HTERT RPE-1 (cell line): ENCODE results near the gene P2RY12.

Experiments
- in situ Hi-C: fragments of 300-500 bp; cut with MboI; formaldehyde crosslinking; loops from 4 replicates; pipeline ENCODE4 v1.14.3; 2020; ENCODE audit warnings: low sequenced_read_pairs

P2RY12 gene

GRCh38 chr3:151384741-151385174 is at the start of gene P2RY12:
TSS of gene P2RY12 (minus strand) at chr3:151384753. CDS start at chr3:151338845, 45,908 bp downstream.
- in situ Hi-C loops = no loop called here

DNA sequence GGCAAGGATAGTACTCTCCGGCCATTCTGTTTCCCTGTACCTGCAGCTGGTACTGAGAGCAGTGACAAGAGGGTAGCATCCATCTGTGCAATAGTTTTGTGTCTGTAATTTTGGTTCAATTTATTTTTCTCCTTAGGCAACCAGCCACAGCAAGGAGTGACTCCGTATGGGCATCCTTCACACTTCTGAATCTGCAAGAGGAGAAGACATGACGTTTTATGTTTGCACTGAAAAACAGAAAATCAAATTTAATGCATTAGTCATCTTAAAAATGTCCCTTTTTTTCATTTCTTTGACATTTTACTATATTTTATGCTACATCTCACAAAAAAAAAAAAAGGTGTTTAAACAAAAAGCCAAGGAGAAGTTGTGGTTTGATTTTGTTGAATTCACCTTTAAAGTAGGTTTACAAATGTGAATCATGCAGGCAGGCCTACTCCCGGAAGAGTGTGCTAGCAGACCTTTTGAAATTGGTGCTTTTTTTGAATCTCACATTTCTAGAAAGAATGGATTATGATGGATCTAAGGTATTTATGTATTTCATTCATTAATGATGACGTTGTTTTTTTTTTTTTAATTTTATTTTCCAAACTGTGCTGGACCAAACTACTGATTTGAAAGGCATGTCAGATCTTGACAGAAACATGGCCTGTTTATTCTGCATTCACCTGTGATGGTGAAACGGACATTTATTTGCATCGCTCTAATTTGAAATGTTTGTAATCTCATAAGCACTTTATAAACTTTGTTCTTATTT is 48.2 kb upstream of the P2RY12 start:
- in situ Hi-C loops = no loop called here

GRCh38 chr3:151431940-151432339 is 47.4 kb upstream of the P2RY12 start:
- in situ Hi-C loops = no loop called here

DNA sequence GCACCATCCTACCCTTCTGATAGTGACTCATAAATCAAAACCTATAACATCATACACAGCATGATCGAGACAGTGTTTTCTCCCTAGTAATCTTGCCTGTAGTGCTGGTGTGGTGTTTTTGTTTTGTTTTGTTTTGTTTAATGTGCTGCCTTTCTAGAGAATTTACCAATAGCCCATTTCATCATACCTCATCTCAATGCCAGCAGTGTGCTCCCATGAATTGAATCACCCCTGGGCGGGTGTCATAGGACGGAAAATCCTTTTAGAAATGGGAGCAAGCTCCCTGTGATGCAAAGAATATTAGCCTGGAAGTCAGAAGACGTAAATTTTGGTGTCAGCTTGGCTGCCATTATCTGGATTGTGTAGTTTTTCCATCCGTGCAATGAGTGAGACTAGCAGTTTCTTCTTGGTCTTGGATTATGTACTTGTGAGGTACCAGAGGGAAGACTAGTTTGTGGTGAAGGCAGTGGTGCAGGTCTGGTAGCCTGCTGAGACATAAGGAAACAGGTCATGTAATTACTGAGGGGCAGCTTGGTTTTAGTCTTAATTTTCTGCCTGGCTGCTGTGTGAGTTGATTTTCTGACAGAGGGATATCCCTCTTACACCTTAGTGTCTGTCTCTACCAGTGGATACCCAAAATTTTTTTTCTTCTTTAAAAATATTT is 46.4 kb upstream of the P2RY12 start:
- in situ Hi-C loops = no loop called here

DNA sequence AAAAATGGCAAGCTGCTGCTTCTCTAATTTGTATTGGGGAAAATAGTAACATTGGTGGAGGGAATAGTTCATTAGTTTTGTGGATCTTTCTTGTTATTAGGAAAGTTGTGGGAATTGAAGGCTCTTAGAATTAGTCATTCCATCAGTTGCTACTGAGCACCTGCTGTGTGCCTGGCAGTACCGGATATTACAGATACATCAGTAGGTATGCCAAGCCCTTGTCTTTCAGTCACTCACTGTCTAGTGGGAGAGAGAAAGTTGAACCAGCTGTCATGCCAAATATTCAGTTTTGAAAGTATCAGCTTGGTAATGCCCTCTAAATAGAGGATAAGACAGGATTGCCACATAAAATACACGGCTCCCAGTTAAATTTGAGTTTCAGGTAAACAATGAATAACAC is 43.8 kb upstream of the P2RY12 start:
- in situ Hi-C loops = no loop called here

- in situ Hi-C loops = no loop called here
Observed at GRCh38 chr3:151426341-151426657, 41.7 kb upstream of the P2RY12 start.

DNA sequence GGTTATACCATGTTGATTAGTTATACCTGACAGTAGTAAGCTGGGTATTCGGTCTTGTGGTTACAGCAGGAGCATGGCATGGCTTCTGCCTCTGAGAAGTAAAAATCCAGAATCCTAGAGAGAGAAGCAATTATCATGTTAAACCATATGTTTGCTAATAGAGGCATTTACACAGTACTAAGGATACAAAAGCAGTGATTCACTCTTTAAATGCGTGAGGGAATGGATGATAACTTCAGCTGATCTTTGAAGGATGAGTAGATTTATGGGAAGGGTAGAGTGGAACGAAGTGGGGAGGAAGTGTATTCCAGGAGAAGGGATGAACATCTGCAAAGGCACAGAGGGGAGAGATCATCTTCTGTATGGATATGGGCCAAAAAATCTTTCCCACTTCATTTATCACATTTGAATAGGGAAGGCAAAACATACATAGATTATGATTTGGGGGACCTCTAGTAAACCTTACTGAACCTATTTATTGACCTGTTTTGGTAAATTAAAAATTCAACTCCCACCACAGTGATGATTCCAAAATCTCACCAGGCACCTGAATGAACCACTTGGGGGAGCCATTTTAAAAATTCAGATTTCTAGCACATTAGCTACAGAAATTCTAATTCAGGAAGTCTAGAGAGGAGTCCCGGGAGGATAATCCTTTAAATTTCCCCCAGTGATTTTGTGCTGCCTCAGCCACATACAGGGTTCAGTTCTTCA is 41.2 kb upstream of the P2RY12 start:
- in situ Hi-C loops = no loop called here

- in situ Hi-C loops = no loop called here
Observed at GRCh38 chr3:151423091-151423490, 38.5 kb upstream of the P2RY12 start.

DNA sequence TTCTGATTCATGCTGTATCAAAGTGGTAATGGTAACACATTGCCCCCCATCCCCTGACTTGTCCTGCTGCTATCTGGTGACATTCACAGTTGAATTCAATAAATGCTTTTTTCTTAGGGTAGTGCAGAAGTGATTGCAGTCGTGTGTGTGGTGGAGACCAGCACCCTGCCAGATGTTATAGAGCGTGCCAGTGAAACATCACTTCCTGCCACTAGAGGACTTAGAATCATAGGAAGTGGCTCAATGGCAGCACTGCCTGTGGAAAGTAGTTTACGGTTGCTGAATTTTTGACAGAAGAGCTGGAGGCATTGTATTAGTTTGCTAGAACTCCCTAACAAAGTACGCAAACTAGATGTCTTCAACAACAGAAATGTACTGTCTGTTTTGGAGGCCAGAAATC is 37.4 kb upstream of the P2RY12 start:
- in situ Hi-C loops = no loop called here

GRCh38 chr3:151419806-151420205 is 35.3 kb upstream of the P2RY12 start:
- in situ Hi-C loops = no loop called here

DNA sequence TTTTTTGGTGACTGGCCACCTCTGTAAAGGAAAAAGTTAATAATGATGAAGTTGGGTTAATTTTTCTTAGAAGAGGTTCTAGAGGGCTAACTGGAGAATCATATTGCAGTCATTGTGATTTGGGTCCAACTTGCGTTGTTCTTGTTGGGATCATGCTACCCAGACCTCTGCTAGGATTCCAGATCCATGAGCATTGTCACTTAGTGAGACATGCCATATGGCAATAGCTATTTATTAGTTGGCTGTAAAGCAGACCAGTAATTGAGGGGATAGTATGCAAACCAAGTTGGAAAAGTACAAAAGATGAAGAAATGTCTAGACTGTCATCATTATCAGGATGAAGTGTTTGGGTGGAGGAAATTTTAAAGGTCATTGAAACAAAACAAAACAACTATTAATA is 30.7 kb upstream of the P2RY12 start:
- in situ Hi-C loops = no loop called here

DNA sequence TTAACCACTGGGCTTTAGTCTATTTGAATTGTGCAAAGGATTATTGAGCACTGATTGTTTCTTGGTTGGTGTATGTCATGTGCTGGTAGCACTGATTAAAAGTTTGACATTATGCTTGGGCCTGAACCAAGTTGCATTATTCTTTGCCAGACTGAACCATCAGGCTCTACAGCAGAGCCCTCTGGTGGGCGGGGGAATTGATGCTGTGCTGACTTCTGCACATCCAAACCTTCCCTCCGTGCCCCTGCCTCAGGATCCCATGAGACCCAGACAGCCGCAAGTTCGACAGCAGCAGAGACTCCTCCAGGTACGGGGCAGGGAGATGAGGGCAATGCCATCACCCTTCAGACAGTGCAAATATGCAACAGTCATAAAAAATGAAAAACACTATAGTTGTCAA is 28.4 kb upstream of the P2RY12 start:
- in situ Hi-C loops = no loop called here

- in situ Hi-C loops = no loop called here
Observed at GRCh38 chr3:151410891-151411559, 26.5 kb upstream of the P2RY12 start.

DNA sequence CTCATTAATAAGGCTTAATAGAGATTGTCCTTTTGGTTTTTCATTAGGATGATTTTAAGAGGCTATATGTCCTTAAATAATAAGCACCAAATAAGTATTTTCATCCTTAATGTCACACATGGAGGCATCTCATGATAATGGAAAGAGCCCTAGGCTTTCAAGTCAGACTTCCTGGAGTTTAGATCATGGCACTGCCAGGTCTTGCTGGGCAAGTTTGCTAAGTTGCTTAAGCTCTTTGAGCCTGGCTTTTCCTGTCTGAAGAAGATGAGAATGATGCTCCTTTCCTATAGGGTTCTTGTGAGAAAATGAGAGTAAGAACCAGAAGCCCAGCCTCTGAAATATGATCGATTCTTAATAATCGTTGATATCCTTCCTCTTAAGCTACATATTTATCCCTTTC is 23.4 kb upstream of the P2RY12 start:
- in situ Hi-C loops = no loop called here

- in situ Hi-C loops = no loop called here
Observed at GRCh38 chr3:151404316-151404715, 19.8 kb upstream of the P2RY12 start.

- in situ Hi-C loops = no loop called here
Observed at GRCh38 chr3:151403246-151403645, 18.7 kb upstream of the P2RY12 start.

GRCh38 chr3:151402349-151402748 is 17.8 kb upstream of the P2RY12 start:
- in situ Hi-C loops = no loop called here

DNA sequence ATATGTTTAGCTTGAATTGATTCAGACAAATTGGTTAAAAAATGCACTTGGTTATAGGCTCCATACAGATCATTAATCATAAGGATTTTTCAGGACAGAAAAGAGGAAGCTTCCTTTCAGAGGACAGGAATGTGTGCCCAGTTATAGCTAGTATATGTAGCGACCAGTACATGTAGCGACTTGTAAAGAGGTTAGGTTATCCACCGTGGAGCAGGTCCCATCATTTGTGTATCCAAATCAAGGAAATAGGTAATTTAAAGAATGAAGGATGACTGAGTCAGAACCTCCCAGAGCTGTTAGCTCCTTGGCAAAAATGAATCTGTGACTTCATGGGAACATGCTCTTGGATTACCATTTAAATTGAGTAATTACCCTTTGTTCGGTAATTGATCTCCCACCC is 15.8 kb upstream of the P2RY12 start:
- in situ Hi-C loops = no loop called here

- in situ Hi-C loops = no loop called here
Observed at GRCh38 chr3:151398895-151399294, 14.3 kb upstream of the P2RY12 start.

GRCh38 chr3:151395806-151396205 is 11.3 kb upstream of the P2RY12 start:
- in situ Hi-C loops = no loop called here

DNA sequence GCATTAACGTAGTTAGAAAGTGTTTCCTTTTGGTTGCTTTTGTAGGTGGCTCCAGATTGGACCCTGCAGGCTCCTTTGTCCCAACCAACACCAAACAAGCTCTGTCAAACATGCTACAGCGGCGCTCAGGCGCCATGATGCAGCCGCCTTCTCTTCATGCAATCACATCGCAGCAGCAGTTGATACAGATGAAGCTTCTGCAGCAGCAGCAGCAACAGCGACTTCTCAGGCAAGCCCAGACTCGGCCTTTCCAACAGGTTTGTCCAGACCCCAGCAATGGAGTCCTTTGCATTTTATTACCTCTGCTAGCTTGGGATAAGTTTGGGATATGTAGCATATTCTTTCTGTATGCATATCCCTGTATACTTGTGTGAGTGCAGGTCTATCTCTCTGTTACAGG is 10.1 kb upstream of the P2RY12 start:
- in situ Hi-C loops = no loop called here

GRCh38 chr3:151393941-151394340 is 9.4 kb upstream of the P2RY12 start:
- in situ Hi-C loops = no loop called here
